G401 (cell line): ENCODE measurements around the gene ANGPTL2. TPM values are rescaled to one million over a fixed set of nuclear protein-coding genes. Genes with fewer than 3 reads are reported as not detected.
A peak's percentile ranks its signal among the peaks of the same experiment; 100 is the strongest.

Source experiments
- DNase-seq: peaks from one replicate; pipeline ENCODE4 v3.0.0-alpha.2; 2015; ENCODE audit warnings: low spot score
- in situ Hi-C: cut with HindIII; loops from 2 replicates; pipeline ENCODE4 v1.10.0; 2016; ENCODE audit warnings: low sequenced_read_pairs, mixed read lengths
- total RNA-seq: library from RNA; depleted of rRNA; stranded (reverse); fragments of >200 nt; shearing (Covaris generic); gene quantifications from 2 replicates; pipeline ENCODE4 v1.2.3, GENCODE V29; 2014

Gene ANGPTL2
- total RNA-seq, 1 experiment from 2014 or later: 24.4 TPM

- no peak for DNase-seq
- in situ Hi-C loops: no loop called here
Measured at GRCh38 chr9:127105805-127106465, 16.5 kb downstream of the ANGPTL2 start.

GRCh38 chr9:127104581-127105311 lies 17.7 kb downstream of the ANGPTL2 start:
- DNase-seq: peak; percentile 79
- in situ Hi-C loops: no loop called here

- DNase-seq: no peak
- in situ Hi-C loops: no loop called here
Measured at GRCh38 chr9:127102788-127103187, 19.6 kb downstream of the ANGPTL2 start.

DNA sequence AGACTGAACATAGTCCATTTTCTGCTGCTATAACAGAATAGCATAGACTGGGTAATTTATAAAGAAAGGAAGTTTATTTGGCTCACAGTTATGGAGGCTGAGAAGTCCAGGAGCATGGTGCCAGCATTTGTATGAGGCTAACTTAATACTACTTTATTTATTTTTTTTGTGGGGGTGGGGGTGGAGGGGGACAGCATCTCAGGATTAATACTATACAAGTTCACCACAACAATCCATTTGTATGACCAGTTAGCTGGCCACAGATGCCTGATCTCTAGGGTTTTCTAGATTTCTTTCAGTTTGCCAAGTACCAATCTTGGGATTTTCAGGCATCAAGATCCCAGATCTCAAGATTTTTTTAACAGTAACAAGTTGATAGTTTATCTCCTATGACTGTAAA lies 20.3 kb downstream of the ANGPTL2 start:
- in situ Hi-C loops: no loop called here

DNA sequence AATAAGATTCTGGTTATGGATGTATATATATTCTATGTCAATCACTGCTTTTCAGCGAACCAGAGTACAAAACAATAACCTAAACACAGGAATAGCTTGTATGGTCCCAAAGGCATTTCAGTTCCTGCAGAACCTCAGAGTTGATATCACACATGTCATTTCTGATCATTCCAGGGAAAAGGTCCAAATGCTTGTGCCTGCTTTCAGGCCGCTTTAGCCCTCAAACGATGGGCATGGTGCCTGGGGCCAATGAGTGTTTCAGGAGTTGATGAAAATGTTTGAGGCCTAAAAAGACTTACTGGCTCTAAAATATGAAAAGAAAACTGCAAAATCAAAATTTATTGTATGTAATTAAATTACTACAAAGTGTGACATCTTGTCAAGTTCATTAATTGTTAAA lies 22.8 kb downstream of the ANGPTL2 start:
- in situ Hi-C loops: no loop called here
- no peak for DNase-seq

More for the DNA sequence above, 20.3 kb downstream of the ANGPTL2 start:
- no peak for DNase-seq

DNA sequence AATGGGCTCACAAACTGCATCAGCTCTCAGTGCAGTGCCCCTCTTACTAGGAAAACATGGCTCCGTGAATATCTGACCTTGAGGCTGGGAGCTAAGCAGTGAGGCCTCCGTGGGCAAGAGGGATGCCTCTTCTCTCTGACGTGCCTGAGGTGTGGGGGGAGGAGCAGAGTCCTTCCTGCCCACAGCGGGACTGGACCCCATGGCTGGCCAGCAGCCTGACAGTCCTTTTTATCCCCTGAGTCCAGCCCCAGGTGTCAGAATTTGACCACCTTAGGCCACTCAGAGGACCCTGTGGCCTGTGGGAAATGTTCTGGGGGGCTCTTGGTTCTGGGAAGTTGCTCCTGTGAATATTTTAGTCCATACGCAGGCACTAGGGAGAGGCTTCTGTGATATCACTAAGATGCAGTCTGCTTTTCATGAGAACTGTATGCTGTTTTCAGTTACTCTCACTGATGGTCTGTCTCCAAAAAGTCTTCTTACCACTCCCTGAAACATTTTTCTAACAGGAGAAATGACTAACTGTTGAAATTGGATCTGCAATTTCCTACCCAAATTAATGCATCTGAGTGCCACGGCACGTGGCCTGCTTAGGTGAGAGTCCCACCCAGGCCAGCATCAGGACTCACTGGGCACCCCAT lies 23.4 kb downstream of the ANGPTL2 start:
- in situ Hi-C loops: no loop called here
- DNase-seq: no peak

DNA sequence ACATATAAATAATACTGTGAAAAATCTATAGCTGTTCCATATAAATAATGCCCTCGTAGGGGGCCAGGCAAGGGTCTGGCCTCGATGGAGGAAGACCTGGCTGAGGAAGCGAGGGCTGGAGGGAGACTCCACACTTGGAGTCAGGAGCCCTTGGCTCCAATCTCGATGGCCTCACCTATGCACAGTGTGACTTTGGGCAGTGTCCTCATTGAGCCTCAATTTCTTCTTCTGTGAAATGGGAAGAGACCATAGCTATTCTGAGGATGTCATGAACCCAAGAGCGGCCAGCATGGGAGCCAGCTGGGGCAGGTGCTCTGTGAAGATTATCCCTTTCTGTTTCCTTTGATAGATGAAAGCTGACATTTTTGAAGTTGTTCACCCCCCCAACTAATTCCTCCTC lies 24.8 kb downstream of the ANGPTL2 start:
- in situ Hi-C loops: no loop called here
- DNase-seq: no peak

DNA sequence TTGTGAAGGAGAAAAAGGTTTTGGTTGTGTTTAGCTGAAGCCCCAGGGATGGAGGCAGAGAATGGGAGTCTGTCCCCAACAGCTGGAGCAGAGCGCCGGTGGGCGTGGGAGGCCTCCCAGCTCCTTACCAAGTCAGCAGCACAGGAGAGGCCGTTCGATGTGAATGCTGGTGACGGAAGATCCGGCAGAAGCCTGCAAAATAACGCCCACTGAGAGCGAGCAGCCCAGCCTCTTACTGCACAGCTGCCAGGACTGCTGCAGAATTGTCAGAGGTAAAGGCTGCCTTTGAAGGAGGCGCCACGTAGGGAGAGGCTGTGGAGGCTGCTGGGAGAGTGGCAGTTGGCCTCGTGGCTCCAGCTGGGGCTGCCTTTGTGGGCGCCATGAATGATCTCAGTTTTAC lies 26.2 kb downstream of the ANGPTL2 start:
- in situ Hi-C loops: no loop called here
- no peak for DNase-seq

GRCh38 chr9:127095411-127095810 lies 27.0 kb downstream of the ANGPTL2 start:
- in situ Hi-C loops: no loop called here

GRCh38 chr9:127093319-127094020 lies 29.0 kb downstream of the ANGPTL2 start:
- in situ Hi-C loops: no loop called here

More at GRCh38 chr9:127095411-127095810, 27.0 kb downstream of the ANGPTL2 start:
- DNase-seq: no peak

DNA sequence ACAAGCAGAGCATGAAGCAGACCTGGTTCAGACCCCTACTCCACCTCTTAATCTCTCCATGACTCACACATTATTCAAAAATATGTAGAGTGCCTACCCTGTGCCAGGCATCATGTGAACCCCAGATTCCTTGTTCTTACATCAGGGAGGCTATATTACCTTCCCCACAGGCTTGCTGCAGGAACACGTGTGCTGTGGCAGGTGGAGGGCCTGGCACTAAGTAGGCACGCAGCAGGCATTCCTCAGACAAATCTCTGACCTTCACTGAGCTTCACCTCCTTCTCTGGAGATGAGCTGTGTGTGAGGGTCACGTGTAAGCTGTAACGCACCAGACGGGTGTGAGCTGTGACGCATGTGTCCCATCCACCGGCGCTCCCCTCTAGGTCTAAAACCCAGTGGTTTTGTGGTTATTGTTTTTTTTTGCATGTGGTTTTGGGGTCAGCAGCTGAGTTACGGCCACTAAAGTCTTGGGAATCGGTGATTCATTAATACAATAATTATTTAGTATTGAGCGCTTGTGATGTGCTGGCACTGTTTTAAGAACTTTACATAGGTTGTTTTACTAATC lies 30.3 kb downstream of the ANGPTL2 start:
- peak; percentile 66 for DNase-seq
- in situ Hi-C loops: no loop called here

More at GRCh38 chr9:127093319-127094020, 29.0 kb downstream of the ANGPTL2 start:
- no peak for DNase-seq

DNA sequence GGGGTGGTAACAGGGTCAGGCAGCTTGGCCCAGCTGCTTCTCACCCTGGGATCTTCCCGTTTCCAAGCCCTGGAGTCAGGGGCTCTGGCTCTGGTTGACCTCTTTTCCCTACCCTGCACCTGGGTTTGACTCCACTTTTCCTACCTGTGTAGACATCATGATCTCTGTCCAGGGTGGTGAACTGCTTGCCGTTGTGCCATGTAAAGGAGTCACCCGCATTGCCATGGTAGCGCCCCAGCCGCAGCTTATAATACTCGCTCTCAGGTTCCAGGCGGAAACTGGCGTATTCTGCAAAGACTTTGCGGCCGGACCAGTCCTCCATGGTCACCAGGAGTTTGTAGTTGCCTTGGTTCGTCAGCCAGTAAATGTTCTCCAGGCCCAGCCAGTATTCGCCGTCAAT lies 30.9 kb downstream of the ANGPTL2 start:
- no peak for DNase-seq
- in situ Hi-C loops: no loop called here

DNA sequence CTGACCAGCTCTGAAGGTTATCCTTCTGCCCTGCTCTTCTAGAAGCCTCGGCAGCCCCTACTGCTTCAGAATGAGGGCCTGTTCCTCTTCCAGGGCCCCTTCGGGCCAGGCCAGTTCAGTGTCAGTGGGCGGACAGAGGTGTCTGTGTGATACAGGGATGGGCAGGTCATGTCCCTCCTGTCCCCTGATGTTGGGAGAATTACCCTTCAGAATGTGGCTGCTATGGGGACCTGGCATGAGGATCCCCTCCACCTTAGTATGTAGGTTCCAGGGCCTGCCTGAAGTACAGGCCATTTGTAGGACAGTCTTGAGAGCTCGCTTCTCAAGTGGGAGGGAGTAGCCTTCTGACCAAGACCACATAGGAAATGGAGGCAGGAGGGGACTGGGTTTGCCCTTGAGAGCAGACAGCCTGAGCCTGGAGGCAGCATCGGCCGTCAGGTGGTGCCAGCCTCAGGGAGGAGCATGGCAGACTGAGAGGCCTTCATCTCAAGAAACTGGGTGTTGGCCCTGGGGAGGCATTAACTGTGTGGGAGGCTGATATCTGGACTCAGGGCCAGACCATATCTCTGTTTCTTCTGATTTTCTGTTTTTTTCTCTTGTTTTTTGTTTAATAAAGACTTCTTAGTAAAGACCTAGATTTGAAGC lies 32.0 kb downstream of the ANGPTL2 start:
- in situ Hi-C loops: no loop called here
- no peak for DNase-seq

- DNase-seq: no peak
- in situ Hi-C loops: no loop called here
Measured at GRCh38 chr9:127089631-127090081, 32.8 kb downstream of the ANGPTL2 start.

GRCh38 chr9:127088724-127089615 lies 33.5 kb downstream of the ANGPTL2 start:
- in situ Hi-C loops: no loop called here
- DNase-seq: no peak

- in situ Hi-C loops: no loop called here
- DNase-seq: no peak
Measured at GRCh38 chr9:127087836-127088235, 34.6 kb downstream of the ANGPTL2 start.

DNA sequence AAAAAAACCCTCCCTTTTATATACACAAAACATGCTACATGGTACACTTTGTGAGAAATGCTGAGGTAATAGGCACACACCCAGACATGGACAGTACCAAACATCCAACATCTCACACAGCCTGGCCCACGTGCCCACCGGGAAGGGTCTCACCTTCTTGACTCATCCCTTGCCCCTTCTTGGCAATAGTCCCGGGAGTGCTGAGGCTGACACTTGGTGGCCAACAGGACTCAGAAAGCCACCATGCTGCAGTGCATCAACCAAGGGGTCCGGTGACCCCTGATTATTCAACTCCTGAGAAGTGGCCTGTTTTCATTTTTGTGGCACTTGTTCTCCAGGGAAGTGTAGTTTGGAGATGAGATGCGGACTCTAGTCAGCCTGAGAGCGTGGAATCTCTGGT lies 35.0 kb downstream of the ANGPTL2 start:
- in situ Hi-C loops: no loop called here
- DNase-seq: no peak

DNA sequence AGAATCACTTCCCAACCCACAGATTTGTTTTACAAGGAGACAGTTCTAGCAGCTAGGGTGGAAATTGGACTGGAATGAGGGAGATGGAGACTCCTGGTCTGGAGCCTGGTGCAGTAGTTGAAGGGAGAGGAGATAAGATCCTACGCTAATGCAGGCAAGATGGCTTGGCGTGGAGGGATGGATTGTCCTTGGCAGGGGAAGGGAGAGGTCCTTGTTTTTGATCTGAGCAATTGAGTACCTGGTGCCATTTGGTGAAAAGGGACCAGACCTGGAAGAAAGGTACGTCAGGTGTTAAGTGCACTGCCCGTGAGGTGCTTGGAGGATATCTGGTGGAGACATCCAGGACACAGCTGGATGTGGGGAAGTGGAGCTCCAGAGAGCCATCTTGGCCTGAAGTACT lies 35.7 kb downstream of the ANGPTL2 start:
- in situ Hi-C loops: no loop called here
- DNase-seq: no peak
